ENCODE data around the gene MAML2.

DNA sequence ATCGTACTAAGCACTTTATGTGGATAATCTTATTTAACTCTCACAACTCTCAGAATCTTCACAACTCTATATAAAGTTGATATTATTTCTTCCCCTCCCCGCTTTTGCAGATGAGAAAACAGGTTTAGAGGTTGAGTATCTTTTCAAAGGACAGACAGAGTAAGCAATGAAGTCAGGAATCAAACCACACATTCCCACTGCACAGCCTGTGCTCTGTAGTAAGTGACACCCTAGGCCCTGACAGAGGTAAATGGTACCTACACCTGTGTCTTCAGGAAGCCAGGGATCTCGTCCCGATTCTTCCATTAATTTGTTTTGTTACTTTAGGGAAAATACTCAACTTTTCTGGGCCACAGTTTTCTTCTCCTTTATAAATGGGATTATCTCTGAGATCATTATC is 246.6 kb downstream of the MAML2 start:
- TF ChIP-seq CREB1 (IDR thresholded peaks at IDR 0.05) (no peak), POLR2A (IDR thresholded peaks at IDR 0.05; ENCODE audit: control extremely low read depth in 1 of 2, low read depth in 2 of 2, low read length in 2 of 2) (no peak)
